Measurements from ENCODE around the gene CNKSR3. TPM values are rescaled to one million over a fixed set of nuclear protein-coding genes. Genes with fewer than 3 reads are reported as not detected.
A peak's percentile ranks its signal among the peaks of the same experiment; 100 is the strongest.

CNKSR3 gene
- total and polyA plus RNA-seq, 5 donors = 7.9 to 21.1 (median 18.1) TPM

DNA sequence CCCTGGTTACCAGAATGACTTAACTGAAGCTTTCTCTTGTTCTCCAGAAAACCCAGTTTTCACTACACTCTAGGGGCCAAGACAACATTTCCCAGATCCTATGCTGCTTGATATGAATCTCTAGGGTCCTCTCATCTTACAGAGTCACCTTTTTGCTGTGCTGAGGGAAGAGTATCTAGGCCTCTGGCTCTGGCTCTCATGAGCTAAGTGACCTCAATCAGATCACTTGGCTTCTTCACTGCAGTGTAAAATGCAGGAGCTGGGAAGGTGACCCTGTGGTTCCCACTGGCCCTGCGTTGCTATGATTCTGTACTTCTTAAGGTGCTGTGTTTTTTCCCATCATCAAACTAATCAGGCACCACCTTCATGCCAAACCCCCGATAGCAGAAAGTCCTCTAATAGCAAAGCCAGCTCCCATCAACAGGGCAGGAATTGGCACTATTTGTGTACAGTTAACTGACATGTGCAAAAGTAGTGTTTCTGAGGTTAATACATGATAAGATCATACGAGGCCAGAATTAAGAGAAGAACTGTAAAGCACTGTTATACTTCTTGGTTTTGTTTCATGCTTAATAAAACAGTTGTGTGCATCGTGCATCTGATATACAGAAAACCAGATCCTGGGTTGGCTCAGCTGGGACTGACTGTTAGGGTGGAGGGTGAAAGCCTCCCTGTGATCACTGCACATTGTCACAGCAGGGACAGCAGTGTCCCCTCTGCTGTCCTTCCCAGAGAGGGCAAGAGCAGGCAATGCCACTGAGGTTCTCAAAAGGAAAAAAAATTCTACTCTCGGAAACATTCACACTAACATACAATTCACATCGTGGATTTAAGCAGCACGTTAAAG, 46.7 kb downstream of the CNKSR3 start:
- DNase-seq (no peak), ATAC-seq (peak; percentile 61)
- H3K4me1 ChIP-seq (ENCODE audit: control insufficient read depth, insufficient read depth, low read length) = no peaks in the 10 kb centered on the region
- WGBS = 70% methylated on average over 7 of the region's 7 CpGs
- H3K27ac ChIP-seq (ENCODE audit: low read length) = peak overlapping the region; percentile 68
- H3K9me3 ChIP-seq (ENCODE audit: control insufficient read depth, low read length) = no peaks in the 10 kb centered on the region
- no peak overlapping the region for H3K4me3 ChIP-seq (ENCODE audit: low read length)
- intact Hi-C loops (cut with DNase I) = no loop called here
- no peaks in the 10 kb centered on the region for H3K27me3 ChIP-seq (ENCODE audit: control insufficient read depth, insufficient read depth)

DNA sequence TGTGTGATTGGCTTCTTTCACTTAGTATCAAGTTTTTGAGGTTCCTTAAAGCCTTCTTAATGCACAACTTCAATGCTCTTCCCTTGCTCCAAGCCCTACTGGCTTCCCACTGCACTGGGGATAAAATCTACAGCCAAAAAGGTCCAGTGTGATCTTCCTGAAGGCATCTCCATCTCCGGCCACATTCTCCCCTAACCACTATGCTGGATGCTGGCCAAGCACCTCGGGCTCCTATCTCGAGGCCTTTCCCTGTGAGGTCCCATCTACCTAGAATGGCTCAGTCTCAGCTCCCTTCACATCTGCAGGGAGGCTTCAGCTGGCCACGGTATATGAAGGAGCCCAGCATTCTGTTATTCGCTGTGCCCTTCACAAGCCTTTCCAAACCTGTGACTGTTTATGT, 48.1 kb downstream of the CNKSR3 start:
- Histone ChIP-seq H3K9me3 (ENCODE audit: control insufficient read depth, low read length) (no peaks in the 10 kb centered on the region), H3K27me3 (ENCODE audit: control insufficient read depth, insufficient read depth) (no peaks in the 10 kb centered on the region), H3K4me3 (ENCODE audit: low read length) (no peak overlapping the region), H3K4me1 (ENCODE audit: control insufficient read depth, insufficient read depth, low read length) (peaks cover 6% of the 10 kb centered on the region), H3K27ac (ENCODE audit: low read length) (no peak overlapping the region)
- DNase-seq (no peak), ATAC-seq (no peak)
- intact Hi-C loops (cut with DNase I) = no loop called here
- 55% methylated on average over 5 of the region's 5 CpGs for WGBS

DNA sequence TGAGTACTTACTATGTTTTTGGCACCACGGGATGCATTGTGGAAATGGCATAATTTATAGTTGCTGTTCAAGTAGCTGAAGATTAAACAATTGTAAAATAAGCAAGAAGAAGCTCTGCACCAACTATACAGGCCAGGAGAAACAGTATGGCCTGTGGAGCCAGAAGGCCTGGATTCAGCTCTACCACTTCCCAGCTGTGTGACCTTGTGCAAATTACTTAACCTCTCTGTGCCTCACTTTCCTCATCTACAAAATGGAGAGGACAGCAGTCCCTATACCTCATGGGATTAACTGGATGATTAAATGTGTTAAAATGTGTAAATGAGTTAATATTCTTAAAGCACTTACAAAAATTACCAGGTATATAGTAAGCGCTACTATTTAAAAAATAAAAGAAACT, 49.1 kb downstream of the CNKSR3 start:
- DNase-seq (no peak), ATAC-seq (no peak)
- no peaks in the 10 kb centered on the region for H3K27me3 ChIP-seq (ENCODE audit: control insufficient read depth, insufficient read depth)
- intact Hi-C loops (cut with DNase I) = no loop called here
- WGBS = 95% methylated on average over 2 of the region's 2 CpGs
- no peak overlapping the region for H3K4me3 ChIP-seq (ENCODE audit: low read length)
- H3K9me3 ChIP-seq (ENCODE audit: control insufficient read depth, low read length) = no peaks in the 10 kb centered on the region
- H3K27ac ChIP-seq (ENCODE audit: low read length) = no peak overlapping the region
- peaks cover 6% of the 10 kb centered on the region for H3K4me1 ChIP-seq (ENCODE audit: control insufficient read depth, insufficient read depth, low read length)

DNA sequence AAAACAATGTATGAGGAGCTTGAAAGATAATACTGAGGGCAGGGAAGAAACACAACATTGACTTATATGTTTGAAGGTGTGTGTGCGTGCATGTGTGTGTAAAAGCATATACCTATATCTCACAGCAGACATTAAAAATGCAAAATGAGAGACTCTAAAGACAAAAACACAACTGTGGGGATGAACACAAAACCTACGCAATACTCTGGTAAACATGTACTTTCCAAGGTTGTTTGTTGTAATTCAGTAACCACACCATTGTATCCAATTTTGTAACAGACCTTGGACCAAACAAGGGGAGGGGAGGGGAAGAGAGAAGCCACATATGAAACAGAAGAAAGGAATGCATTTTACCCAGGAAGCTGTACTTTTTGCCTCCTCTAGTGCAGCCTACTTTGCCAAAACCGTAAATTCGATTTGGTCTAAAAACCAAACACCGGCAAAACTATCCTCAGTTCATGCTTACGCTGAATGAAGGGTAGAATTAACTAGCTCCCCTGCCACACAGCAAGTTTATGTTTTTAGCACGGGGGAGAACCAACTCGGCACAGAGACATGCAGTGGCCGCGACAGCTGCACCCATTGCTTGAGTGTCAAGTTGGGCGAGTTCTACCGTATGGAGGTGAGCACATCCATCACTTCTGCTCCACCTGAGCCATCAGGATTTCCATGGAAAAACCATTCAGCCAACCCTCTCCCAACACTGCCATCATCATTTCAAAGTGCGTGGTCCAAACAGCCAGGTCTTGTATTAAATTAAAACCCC, 50.0 kb downstream of the CNKSR3 start:
- H3K4me3 ChIP-seq (ENCODE audit: low read length) = no peak overlapping the region
- H3K4me1 ChIP-seq (ENCODE audit: control insufficient read depth, insufficient read depth, low read length) = peaks cover 6% of the 10 kb centered on the region
- 96% methylated on average over 13 of the region's 13 CpGs for WGBS
- ATAC-seq = no peak
- no peak overlapping the region for H3K27ac ChIP-seq (ENCODE audit: low read length)
- intact Hi-C loops (cut with DNase I) = no loop called here
- no peaks in the 10 kb centered on the region for H3K27me3 ChIP-seq (ENCODE audit: control insufficient read depth, insufficient read depth)
- no peak for DNase-seq
- H3K9me3 ChIP-seq (ENCODE audit: control insufficient read depth, low read length) = no peaks in the 10 kb centered on the region

DNA sequence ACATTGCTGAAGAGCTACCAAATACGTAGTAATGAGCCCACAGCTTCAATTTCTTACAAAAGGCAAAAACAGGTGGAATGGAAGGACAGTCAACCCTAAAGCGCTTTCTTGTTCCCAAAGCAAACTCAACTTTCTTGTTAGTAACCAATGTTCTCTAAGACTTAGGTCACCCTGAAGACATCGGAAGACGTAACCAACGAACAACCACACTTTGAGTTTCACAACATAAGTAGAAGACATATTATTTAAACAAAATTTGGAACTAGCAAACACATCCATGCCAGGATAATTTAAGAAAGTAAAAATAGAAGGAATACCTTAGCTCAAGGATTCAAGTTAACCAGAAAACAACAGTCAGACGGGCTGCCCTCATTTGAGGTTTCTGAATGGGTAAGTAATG, 51.0 kb downstream of the CNKSR3 start:
- no peak overlapping the region for H3K27ac ChIP-seq (ENCODE audit: low read length)
- H3K9me3 ChIP-seq (ENCODE audit: control insufficient read depth, low read length) = no peaks in the 10 kb centered on the region
- no peaks in the 10 kb centered on the region for H3K27me3 ChIP-seq (ENCODE audit: control insufficient read depth, insufficient read depth)
- no peak overlapping the region for H3K4me3 ChIP-seq (ENCODE audit: low read length)
- H3K4me1 ChIP-seq (ENCODE audit: control insufficient read depth, insufficient read depth, low read length) = peaks cover 6% of the 10 kb centered on the region
- no peak for ATAC-seq
- 84% methylated on average over 6 of the region's 6 CpGs for WGBS
- DNase-seq = no peak
- intact Hi-C loops (cut with DNase I) = no loop called here

DNA sequence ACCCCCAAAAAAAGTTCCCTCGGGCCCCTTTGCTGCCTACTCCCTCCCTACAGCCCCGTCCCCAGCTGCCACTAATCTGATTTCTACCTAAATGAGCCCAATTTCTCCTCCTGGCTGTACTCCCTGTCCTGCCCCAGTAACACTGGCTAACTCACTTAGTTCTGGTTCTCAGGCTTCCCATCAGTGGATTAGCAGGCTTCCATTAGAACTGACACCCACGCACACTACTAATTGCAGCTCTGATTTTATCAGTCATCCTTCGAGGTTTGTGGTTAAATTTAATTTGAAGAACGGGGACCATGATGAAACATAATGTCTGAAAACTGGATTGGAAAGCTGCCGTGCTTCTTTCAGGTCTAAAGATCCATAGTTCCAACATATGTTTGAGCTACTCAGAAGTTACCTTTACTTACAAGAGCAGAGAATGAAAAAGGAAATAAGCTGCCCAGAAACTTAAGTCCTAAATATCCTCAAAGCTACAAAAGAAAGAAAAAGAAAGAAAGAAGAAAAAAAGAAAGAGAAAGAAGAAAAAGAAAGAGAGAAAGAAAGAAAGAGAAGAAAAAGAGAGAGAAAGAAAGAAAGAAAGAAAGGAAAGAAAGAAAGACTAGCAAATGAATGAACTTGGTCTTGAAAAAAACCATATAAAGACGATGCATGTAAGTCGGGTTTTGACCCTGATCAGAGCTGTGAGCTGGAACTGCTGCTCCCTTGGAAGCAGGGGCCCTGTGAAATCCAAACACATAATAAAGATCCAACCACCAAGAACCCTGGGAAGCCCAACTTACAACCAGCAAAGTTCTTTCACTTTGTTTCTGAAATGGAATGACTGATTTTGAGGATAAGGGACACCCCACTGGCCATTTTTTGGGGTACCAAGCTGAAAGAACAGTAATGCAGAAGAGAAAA, 51.7 kb downstream of the CNKSR3 start:
- Histone ChIP-seq H3K27me3 (ENCODE audit: control insufficient read depth, insufficient read depth) (no peaks in the 10 kb centered on the region), H3K4me1 (ENCODE audit: control insufficient read depth, insufficient read depth, low read length) (peaks cover 6% of the 10 kb centered on the region), H3K27ac (ENCODE audit: low read length) (peak overlapping the region; percentile 2), H3K9me3 (ENCODE audit: control insufficient read depth, low read length) (no peaks in the 10 kb centered on the region), H3K4me3 (ENCODE audit: low read length) (no peak overlapping the region)
- DNase-seq (no peak), ATAC-seq (peak; percentile 26 to 30)
- WGBS = 48% methylated on average over 8 of the region's 8 CpGs
- intact Hi-C loops (cut with DNase I) = no loop called here

DNA sequence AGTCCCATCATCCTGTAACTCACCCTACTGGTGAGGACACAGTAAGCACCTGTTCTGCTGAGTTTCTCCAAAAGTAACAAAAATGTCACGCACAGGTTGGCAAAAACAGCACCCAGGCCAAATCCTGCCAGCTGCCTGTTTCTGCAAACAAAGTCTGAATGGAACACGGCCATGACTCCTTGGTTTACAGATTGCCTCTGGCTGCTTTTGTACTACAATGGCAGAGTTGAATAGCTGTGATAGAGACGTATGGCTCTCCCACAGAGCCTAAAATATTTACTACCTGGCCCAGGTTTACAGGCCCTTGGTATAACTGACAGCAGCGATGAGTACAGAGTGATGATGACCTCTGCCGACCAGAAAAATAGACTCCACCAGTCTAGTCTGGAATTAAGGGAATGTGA, 52.6 kb downstream of the CNKSR3 start:
- Histone ChIP-seq H3K27ac (ENCODE audit: low read length) (no peak overlapping the region), H3K27me3 (ENCODE audit: control insufficient read depth, insufficient read depth) (no peaks in the 10 kb centered on the region), H3K4me1 (ENCODE audit: control insufficient read depth, insufficient read depth, low read length) (peaks cover 6% of the 10 kb centered on the region), H3K4me3 (ENCODE audit: low read length) (no peak overlapping the region), H3K9me3 (ENCODE audit: control insufficient read depth, low read length) (no peaks in the 10 kb centered on the region)
- ATAC-seq = no peak
- DNase-seq = no peak
- intact Hi-C loops (cut with DNase I) = no loop called here
- 77% methylated on average over 5 of the region's 5 CpGs for WGBS

DNA sequence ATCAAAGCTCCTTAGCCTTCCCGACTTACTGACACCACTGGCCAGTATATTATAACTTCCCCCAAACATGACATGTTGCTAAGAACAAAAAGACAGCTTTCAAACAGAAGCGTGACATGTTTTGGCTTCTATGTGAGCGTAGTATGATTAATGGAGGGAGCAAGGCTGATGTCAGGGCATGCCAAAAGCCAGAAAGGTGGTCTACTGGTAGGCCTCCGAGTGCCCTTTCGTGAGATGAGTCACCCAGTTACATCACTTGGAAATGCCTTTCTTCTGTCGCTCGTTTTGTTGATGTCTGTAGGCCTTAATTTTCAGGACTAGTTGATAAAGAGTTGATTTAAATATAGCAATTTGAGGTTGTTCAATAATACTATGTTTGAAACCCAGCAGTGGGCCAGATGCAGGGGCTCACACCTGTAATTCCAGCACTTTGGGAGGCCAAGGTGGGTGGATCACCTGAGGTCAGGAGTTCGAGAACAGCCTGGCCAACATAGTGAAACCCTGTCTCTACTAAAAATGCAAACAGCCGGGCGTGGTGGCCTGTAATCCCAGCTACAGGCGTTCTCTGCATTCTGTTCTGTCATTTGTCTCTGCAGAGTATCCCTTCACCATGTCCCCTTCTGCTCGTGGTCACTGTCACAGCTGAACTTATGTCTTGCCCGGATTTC, 53.3 kb downstream of the CNKSR3 start:
- ATAC-seq (no peak), DNase-seq (no peak)
- Histone ChIP-seq H3K9me3 (ENCODE audit: control insufficient read depth, low read length) (no peaks in the 10 kb centered on the region), H3K4me1 (ENCODE audit: control insufficient read depth, insufficient read depth, low read length) (peaks cover 6% of the 10 kb centered on the region), H3K27me3 (ENCODE audit: control insufficient read depth, insufficient read depth) (no peaks in the 10 kb centered on the region), H3K4me3 (ENCODE audit: low read length) (no peak overlapping the region), H3K27ac (ENCODE audit: low read length) (no peak overlapping the region)
- 90% methylated on average over 13 of the region's 13 CpGs for WGBS
- intact Hi-C loops (cut with DNase I) = no loop called here

DNA sequence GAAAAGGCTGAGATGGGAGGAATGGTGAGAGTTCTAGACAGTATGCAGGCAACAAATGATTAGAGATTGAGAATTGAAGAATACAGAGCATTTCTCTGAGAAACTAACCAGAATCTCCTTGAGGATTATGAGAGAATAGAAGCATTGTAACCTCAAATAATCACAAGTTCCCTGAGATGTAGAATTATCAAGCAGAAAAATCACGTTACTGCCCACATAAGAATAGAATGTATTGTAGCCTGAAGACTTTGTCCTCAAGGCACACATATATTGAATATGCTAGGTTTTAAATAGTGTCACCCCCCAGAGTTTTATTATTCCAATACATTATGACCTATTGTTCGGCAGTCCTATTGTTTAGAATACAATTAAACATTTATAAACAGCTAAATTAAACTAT, 57.2 kb downstream of the CNKSR3 start:
- H3K27me3 ChIP-seq (ENCODE audit: control insufficient read depth, insufficient read depth) = no peaks in the 10 kb centered on the region
- WGBS = 85% methylated on average over 2 of the region's 2 CpGs
- H3K9me3 ChIP-seq (ENCODE audit: control insufficient read depth, low read length) = no peaks in the 10 kb centered on the region
- peaks cover 9% of the 10 kb centered on the region for H3K4me1 ChIP-seq (ENCODE audit: control insufficient read depth, insufficient read depth, low read length)
- H3K4me3 ChIP-seq (ENCODE audit: low read length) = no peak overlapping the region
- intact Hi-C loops (cut with DNase I) = no loop called here
- ATAC-seq (no peak), DNase-seq (no peak)
- H3K27ac ChIP-seq (ENCODE audit: low read length) = no peak overlapping the region

DNA sequence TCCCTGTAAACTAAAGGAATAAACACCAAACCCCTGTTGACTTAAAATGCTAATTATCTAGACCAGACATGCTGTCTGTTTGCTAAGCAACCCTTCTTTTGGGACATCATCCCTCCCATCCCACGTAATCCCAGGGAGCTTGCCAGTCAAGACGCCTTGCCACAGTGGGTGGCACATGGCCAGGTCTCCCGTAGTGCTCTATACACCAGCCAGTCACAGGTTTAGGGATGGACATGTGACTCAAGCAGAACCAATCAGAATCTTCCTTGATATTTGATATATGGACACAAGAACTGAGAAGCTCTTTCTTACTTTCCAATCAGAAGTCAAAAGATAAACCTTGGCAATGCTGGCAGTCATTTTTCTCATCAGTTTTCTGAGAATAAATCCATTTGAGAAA, 60.0 kb downstream of the CNKSR3 start:
- intact Hi-C loops (cut with DNase I) = no loop called here
- H3K4me1 ChIP-seq (ENCODE audit: control insufficient read depth, insufficient read depth, low read length) = peaks cover 7% of the 10 kb centered on the region

More for the DNA sequence above, 60.0 kb downstream of the CNKSR3 start:
- WGBS = 78% methylated on average over 3 of the region's 3 CpGs
- no peak overlapping the region for H3K27ac ChIP-seq (ENCODE audit: low read length)
- no peak overlapping the region for H3K4me3 ChIP-seq (ENCODE audit: low read length)
- no peaks in the 10 kb centered on the region for H3K27me3 ChIP-seq (ENCODE audit: control insufficient read depth, insufficient read depth)
- ATAC-seq (no peak), DNase-seq (no peak)
- H3K9me3 ChIP-seq (ENCODE audit: control insufficient read depth, low read length) = no peaks in the 10 kb centered on the region
